OCI-LY3 (cell line): Measurements from ENCODE around the gene ZNF624.

Experiments
- H2AFZ ChIP-seq: fragments of 200-600, 300-600 bp; shearing (Covaris generic); 2 replicates; pipeline ENCODE4 v1.6.0; 2014; ENCODE audit warnings: antibody characterized with exemption, low read depth, low read length
- H3K27ac ChIP-seq: fragments of 200-600, 300-600 bp; sonication (generic); 2 replicates; pipeline ENCODE4 v1.5.1; 2014; ENCODE audit warnings: mild to moderate bottlenecking, low read length, moderate library complexity, mixed read lengths
- H3K27me3 ChIP-seq: fragments of 200-600, 300-600 bp; sonication (generic); 2 replicates; pipeline ENCODE4 v1.6.1; 2014; ENCODE audit warnings: low read depth, low read length, mixed read lengths
- H3K36me3 ChIP-seq: fragments of 200-600, 300-600 bp; sonication (generic); replicated peaks from 2 replicates; pipeline ENCODE3; 2014; ENCODE audit warnings: low read depth, low read length, mixed read lengths
- H3K4me1 ChIP-seq: fragments of 300-600, 200-600 bp; sonication (generic); 2 replicates; pipeline ENCODE4 v1.6.1; 2014; ENCODE audit warnings: low read length, mixed read lengths
- H3K4me2 ChIP-seq: fragments of 200-600, 300-600 bp; sonication (generic); 2 replicates; pipeline ENCODE4 v1.6.1; 2014; ENCODE audit warnings: low read length, mixed read lengths
- H3K4me3 ChIP-seq: fragments of 300-600, 200-600 bp; sonication (generic); 2 replicates; pipeline ENCODE4 v1.5.1; 2014; ENCODE audit warnings: antibody characterized with exemption, mild to moderate bottlenecking, low read length, moderate library complexity
- H3K79me2 ChIP-seq: fragments of 300-600, 200-600 bp; shearing (Covaris generic); 2 replicates; pipeline ENCODE4 v1.6.1; 2014; ENCODE audit warnings: mild to moderate bottlenecking, low read length, mixed read lengths
- H3K9ac ChIP-seq: fragments of 300-600, 200-600 bp; shearing (Covaris generic); 2 replicates; pipeline ENCODE4 v1.6.0; 2014; ENCODE audit warnings: mild to moderate bottlenecking, low read length, moderate library complexity
- H3K9me3 ChIP-seq: fragments of 200-600, 300-600 bp; shearing (Covaris generic); 2 replicates; pipeline ENCODE4 v1.6.1; 2014; ENCODE audit warnings: low read length, mixed read lengths; ENCODE audit not compliant: insufficient read depth
- H4K20me1 ChIP-seq: fragments of 200-600, 300-600 bp; sonication (generic); 2 replicates; pipeline ENCODE4 v1.6.1; 2016; ENCODE audit warnings: low read length, mixed read lengths; ENCODE audit not compliant: insufficient read depth
- CTCF ChIP-seq: fragments of 200-600, 300-600 bp; sonication (generic); IDR thresholded peaks from 2 replicates; pipeline ENCODE4 v1.5.1; 2014; ENCODE audit warnings: antibody characterized with exemption, low read length, low read depth
- EZH2phosphoT487 ChIP-seq: fragments of 200-600 bp; shearing (Covaris generic); IDR thresholded peaks from 2 replicates; pipeline ENCODE4 v1.6.1; 2018; ENCODE audit warnings: antibody characterized with exemption, mixed run types, low read depth

ZNF624 gene

GRCh38 chr17:16593356-16594102 is 60.1 kb downstream of the ZNF624 start:
- TF ChIP-seq EZH2phosphoT487: no peak
- no peak for TF ChIP-seq CTCF
- no peak overlapping the region for H3K27ac ChIP-seq
- H3K9me3 ChIP-seq: no peaks in the 10 kb centered on the region

GRCh38 chr17:16589097-16589969 is 64.3 kb downstream of the ZNF624 start:
- Histone ChIP-seq H3K36me3 (no peaks in the 10 kb centered on the region), H2AFZ (peak overlapping the region; percentile 94), H3K9me3 (no peaks in the 10 kb centered on the region), H3K9ac (peak overlapping the region; percentile 35; the same call in 1 of the 2 replicates), H3K79me2 (no peaks in the 10 kb centered on the region), H4K20me1 (no peaks in the 10 kb centered on the region), H3K27ac (no peak overlapping the region), H3K27me3 (no peaks in the 10 kb centered on the region), H3K4me1 (no peaks in the 10 kb centered on the region), H3K4me3 (peak overlapping the region; percentile 74), H3K4me2 (peak overlapping the region; percentile 84)
- TF ChIP-seq CTCF (peak; percentile 69), EZH2phosphoT487 (no peak)

More at GRCh38 chr17:16593356-16594102, 60.1 kb downstream of the ZNF624 start:
- H3K36me3 ChIP-seq: no peaks in the 10 kb centered on the region
- H3K9ac ChIP-seq: no peak overlapping the region
- H3K27me3 ChIP-seq: no peaks in the 10 kb centered on the region
- no peak overlapping the region for H3K4me3 ChIP-seq
- H2AFZ ChIP-seq: no peak overlapping the region
- H3K79me2 ChIP-seq: no peaks in the 10 kb centered on the region
- no peaks in the 10 kb centered on the region for H3K4me1 ChIP-seq
- no peak overlapping the region for H3K4me2 ChIP-seq
- H4K20me1 ChIP-seq: no peaks in the 10 kb centered on the region

GRCh38 chr17:16585796-16586195 is 67.9 kb downstream of the ZNF624 start:
- no peaks in the 10 kb centered on the region for H3K27me3 ChIP-seq
- no peak overlapping the region for H3K4me2 ChIP-seq
- no peaks in the 10 kb centered on the region for H4K20me1 ChIP-seq
- H3K4me1 ChIP-seq: no peaks in the 10 kb centered on the region
- H2AFZ ChIP-seq: no peak overlapping the region
- H3K4me3 ChIP-seq: no peak overlapping the region
- H3K9me3 ChIP-seq: no peaks in the 10 kb centered on the region
- H3K79me2 ChIP-seq: no peaks in the 10 kb centered on the region
- H3K36me3 ChIP-seq: no peaks in the 10 kb centered on the region
- H3K27ac ChIP-seq: no peak overlapping the region
- TF ChIP-seq EZH2phosphoT487 (no peak), CTCF (no peak)
- no peak overlapping the region for H3K9ac ChIP-seq
